COLO668 (cell line): ENCODE results near the gene XRCC4.

Experiments
- DNase-seq: peaks from one replicate; lab custom pipeline; 2025; ENCODE audit not compliant: unreplicated experiment; lab: John Stamatoyannopoulos, UW

Gene XRCC4

DNA sequence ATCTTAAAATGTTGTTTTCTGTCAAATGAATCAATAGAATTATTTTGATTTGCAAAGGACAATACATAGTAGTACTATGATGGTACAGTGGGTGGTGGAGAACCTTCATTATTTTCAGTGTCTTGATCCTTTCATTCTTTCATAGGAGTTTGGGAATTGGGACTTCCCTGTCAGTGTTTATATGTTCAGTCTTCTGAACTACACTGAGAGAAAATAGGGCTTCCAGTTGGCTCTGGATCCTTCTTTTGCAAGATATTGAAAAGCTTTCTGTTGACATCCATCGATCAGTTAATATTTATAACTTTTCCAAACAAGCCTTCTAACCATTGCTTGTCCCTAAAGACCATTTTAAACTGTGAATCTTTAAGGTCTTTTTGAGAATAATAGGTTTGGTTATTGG is 94.7 kb downstream of the XRCC4 start:
- DNase-seq = no peak

DNA sequence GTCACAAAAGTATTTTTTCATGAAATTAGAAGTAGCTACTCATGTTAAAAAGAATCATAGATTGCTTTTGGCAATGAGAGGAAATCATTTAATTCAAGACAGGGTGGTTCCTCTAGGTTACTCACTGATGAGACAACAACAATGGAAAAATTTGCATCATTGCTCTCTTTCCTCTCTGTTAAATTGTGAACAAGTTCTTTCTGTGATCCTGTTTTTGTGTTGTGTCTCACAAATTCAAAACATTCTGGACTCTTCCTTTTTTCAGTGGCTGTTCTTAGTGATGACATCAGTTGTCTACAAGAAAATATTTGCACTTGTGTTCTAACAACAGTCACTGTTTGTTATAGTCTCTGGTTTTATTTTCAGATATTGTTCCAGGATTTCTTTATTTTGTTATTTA is 95.3 kb downstream of the XRCC4 start:
- DNase-seq = no peak

DNA sequence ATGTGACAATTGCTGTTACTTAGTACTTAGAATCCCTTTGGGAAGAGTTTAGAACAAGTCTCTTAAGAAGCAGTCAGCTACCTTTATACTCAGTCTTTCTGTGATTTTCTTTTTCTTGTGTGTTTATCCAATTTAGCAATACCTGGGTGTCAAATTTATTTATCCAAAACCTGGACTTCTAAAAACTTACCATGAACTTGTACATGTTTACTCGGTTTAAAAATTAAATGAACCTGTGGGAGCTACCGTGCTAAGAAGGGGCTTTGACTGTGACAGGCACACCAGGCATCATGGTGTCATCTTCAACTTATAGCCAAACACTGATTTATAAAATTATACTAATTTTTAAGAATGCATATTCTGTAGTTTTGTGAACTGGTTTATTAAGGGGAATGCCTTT is 96.5 kb downstream of the XRCC4 start:
- DNase-seq = no peak

DNA sequence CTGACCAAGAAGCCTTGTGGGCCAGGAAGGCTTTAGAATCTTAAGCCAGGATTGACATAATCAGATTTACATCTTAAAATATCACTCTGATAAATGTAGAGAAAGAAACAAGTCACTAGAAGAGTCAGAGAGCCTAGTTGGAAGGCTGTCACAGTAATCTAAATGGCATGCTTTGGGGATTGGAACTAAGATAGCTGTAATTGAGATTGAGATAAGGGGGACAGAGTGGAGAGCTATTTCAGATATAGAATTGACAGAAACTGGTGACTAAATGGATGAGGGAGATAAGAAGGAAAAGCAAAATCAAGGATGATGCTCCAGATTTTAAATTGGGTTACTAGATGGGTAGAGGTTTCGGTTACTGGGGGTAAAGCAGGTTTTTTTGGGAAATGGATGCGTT is 100.5 kb downstream of the XRCC4 start:
- no peak for DNase-seq

GRCh38 chr5:83179966-83180365 is 102.6 kb downstream of the XRCC4 start:
- DNase-seq = no peak

DNA sequence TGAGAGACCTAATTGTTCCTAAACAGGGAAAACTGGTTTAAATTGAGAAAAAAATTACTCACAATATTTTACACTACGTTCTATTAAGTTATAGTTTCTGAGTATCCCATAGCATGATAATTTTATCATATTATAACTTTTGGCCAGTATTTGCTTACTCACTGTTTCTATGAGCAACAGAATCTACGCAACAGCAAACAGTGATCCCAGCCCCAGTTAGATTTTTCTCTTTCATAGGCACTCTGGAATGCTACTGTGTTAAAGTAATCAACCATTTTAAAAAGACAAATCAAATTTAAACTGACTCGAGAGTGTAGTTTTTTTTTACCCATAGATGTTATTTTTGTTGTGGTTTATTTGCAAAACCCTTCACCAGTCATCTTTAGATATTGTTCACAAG is 107.2 kb downstream of the XRCC4 start:
- DNase-seq = no peak

- no peak for DNase-seq
These were observed 115.6 kb downstream of the XRCC4 start for GRCh38 chr5:83192947-83193346.

- DNase-seq = no peak
These were observed 120.1 kb downstream of the XRCC4 start for GRCh38 chr5:83197326-83197967.

DNA sequence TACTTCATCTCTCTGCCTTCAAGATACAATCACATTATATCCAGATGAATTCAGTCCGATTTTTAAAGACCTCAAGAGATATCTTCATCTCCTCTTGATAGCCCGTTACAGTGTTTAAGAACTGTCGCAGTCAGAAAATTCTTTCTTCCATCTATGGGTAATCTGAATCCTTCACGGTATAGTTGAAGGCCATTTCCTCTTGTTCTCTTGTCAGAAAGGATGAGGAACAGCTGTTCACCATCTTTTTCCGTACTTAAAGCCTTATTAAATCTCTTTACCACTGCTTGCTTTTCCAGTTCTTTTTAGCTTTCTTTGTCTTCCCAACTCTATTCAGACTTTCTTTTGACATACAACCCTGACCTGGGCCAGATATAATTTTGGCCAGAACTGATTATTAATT is 121.8 kb downstream of the XRCC4 start:
- DNase-seq = no peak

DNA sequence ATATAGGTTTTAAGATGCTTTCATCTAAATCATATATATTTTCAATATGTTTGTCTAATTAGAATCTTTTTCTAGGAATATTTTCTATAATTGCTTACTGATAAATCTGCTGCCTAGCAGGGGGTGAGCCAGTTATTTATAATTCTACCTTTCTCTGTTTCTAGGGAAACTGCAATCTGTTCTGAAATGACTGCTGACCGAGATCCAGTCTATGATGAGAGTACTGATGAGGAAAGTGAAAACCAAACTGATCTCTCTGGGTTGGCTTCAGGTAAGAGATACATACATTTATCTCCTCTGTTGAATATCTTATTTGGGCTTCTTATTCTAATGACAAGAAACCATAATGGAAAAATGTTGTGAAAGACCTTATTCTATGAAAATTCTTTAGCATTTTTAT is 127.3 kb downstream of the XRCC4 start:
- no peak for DNase-seq

DNA sequence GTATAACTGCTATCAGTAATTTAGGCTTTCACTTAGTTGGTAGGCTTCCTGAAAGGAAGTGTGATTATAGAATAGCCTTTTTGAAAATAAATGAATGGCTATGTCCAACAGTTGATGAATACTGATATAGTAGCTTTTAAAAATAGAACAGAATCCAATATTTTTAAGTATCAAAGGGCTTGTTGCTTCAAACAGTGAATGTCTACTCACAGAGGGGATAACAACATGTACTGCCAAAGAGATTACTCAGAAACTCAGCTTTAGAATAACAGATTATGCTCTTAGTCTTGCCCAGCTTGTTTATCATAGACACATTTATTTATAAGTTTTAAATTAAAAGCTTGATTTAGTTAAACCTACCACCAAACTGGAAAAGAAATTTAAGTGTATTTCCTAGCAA is 132.6 kb downstream of the XRCC4 start:
- DNase-seq = no peak

DNA sequence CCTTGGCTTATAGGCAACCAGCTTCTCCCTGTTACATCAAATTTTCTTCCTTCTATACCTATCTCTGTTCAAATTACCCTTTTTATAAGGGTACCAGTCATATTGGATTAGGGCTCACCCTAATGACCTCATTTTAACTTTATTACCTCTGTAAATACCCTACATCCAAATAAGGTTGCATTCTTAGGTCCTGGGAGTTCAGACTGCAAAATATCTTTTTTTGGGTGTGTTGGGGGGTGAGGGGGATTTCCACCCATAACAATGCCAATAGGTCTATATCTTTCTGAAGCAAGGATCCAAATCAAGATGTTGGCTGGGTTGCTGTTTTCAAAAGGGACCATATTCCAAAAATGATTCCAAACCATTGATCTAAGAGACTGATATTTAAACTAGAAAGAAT is 141.7 kb downstream of the XRCC4 start:
- no peak for DNase-seq

GRCh38 chr5:83219495-83219894 is 142.1 kb downstream of the XRCC4 start:
- no peak for DNase-seq

- no peak for DNase-seq
These were observed 143.0 kb downstream of the XRCC4 start for GRCh38 chr5:83220331-83220730.

- no peak for DNase-seq
These were observed 145.6 kb downstream of the XRCC4 start for GRCh38 chr5:83222906-83223305.

GRCh38 chr5:83227611-83228010 is 150.3 kb downstream of the XRCC4 start:
- DNase-seq = no peak

- DNase-seq = no peak
These were observed 153.2 kb downstream of the XRCC4 start for GRCh38 chr5:83230511-83230910.

DNA sequence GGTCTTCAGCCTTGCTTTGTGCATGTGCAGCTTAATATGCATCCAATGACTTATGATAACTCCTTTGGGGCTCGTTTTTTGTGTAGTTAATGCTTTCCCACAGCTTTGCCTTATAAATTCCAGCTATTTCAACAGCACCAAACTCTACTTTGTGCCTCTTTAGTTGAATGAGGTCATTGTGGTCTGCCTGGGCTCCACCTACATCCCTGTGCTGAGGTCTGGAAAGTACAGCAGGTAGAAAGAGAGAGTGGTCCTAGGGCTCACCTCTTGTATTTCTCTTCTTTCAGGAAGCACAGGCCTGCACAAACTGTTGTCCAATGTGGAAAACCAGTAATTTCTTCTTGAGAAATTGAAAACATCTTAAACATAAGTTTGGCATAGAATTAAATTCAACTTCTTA is 167.2 kb downstream of the XRCC4 start:
- DNase-seq = no peak

DNA sequence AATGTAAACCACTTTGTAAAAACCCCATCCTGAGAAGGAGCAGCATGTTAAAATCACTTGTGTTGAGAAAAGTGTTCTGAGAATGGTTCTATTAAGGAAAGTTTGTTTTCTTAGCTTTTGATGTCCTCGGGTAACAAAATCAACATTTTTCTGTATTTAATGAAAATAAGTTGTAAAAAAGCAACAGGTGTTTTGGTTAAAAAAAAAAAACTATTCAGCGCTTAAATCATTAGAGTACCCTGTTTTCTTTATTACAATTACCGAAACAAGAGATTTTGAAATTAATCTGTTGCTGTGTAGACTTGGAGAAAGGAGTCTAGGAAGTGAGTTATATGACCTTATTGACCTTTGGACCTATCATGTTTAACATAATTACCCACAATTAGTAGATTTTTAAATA is 167.7 kb downstream of the XRCC4 start:
- no peak for DNase-seq

DNA sequence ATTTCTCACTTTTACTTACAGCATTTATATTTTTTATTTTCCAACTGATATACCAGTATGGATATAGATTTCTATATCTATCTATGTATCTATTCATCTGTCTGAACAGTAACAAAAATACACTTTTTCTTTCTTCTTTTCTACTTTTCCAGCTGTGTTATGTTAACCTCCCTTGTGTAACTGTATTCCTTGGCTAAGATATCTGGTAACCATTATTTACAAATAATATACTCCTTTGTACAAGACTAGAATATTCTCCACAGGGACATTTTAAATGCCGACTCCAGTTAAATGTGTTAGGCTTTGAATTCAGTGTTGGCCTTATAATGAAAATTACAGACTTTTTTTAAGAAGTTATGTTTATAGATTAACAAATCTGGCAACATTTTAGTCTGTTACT is 168.7 kb downstream of the XRCC4 start:
- no peak for DNase-seq

DNA sequence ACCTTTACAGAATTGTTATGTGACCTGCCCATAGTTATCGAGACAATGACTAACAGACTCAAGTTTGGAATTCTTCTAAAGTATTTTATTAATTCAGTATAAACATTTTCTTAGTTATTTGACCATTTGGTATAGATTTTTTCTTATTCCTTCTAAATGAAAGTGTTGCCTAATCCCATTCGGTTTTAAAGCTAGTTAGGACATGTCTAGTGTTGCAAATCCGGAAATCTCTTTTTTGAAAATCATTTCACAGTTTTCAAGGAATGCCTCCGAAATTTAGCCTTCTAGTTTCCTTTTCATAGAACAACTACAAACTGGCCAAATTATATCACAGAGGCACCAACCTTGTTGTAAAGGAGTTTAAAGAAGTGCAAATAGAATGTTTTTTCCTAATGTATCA is 171.8 kb downstream of the XRCC4 start:
- DNase-seq = no peak

DNA sequence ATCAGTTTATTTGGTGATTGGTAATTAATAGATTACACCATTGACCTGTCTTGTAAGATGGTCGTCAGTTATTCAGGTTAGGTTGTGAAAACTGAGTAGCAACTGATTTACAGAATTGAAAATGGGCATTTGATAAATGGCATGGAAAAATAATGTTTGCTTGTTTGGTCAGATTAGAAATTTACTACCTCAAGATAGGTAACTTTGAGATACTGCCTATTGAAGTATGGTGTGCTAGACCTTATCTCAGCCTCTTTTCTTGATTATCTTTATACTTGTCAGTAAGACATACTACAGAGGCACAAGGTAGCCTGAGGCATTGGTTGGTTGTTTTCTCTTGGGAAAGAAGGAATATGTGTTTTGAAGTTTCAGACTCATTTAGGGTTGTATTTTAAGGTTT is 174.5 kb downstream of the XRCC4 start:
- no peak for DNase-seq

- DNase-seq = no peak
These were observed 176.4 kb downstream of the XRCC4 start for GRCh38 chr5:83253720-83254119.

- no peak for DNase-seq
These were observed 177.9 kb downstream of the XRCC4 start for GRCh38 chr5:83255268-83255667.
